CD14-positive monocyte (primary cell): Measurements from ENCODE around the gene GPC6. TPM values are rescaled to one million over a fixed set of nuclear protein-coding genes. Genes with fewer than 3 reads are reported as not detected.

Source experiments
- DNase-seq, 3 donors: peaks; one replicate each; pipeline ENCODE4 v3.0.0-alpha.2; 2011 to 2022
- H2AFZ ChIP-seq: 2 replicates; pipeline ENCODE4 v1.6.0; 2012; ENCODE audit warnings: mild to moderate bottlenecking, low read depth, low read length, inconsistent platforms; ENCODE audit not compliant: insufficient read depth, poor library complexity, severe bottlenecking
- H3K27ac ChIP-seq, 2 donors: 1 replicate in 1 of 2; 2 replicates in 1 of 2; pipeline ENCODE4 v1.5.1; 2012 to 2013; ENCODE audit warnings: low read length in 2 of 2, control low read depth in 1 of 2, inconsistent platforms in 1 of 2, low read depth in 1 of 2, mild to moderate bottlenecking in 1 of 2
- H3K27me3 ChIP-seq, 2 donors: one replicate each; pipeline versions ENCODE4 v1.6.0 to v1.6.1; 2011 to 2013; ENCODE audit warnings: low read length in 2 of 2; ENCODE audit not compliant: control insufficient read depth in 2 of 2, insufficient read depth in 2 of 2
- H3K36me3 ChIP-seq, 2 donors: replicated peaks in 1 of 2; 1 replicate in 1 of 2; 2 replicates in 1 of 2; pipeline versions ENCODE4 v1.5.1 to v1.6.1; 2012 to 2013; ENCODE audit warnings: low read length in 2 of 2, control low read depth in 1 of 2, inconsistent platforms in 1 of 2, mild to moderate bottlenecking in 1 of 2; ENCODE audit not compliant: insufficient read depth in 2 of 2, control insufficient read depth in 1 of 2
- H3K4me1 ChIP-seq, 2 donors: 1 replicate in 1 of 2; 2 replicates in 1 of 2; pipeline versions ENCODE4 v1.5.1 to v1.6.1; 2012 to 2013; ENCODE audit warnings: low read length in 2 of 2, control low read depth in 1 of 2, inconsistent platforms in 1 of 2, mild to moderate bottlenecking in 1 of 2, moderate library complexity in 1 of 2; ENCODE audit not compliant: insufficient read depth in 2 of 2, control insufficient read depth in 1 of 2
- H3K4me2 ChIP-seq: replicated peaks from 2 replicates; pipeline ENCODE3; 2012; ENCODE audit warnings: low read length, moderate library complexity, mild to moderate bottlenecking; ENCODE audit not compliant: poor library complexity, severe bottlenecking; ENCODE audit errors: extremely low read depth
- H3K4me3 ChIP-seq, 3 experiments: fragments of 200-600 bp in 1 of 3; sonication (generic) in 1 of 3; replicated peaks in 1 of 3; 1 replicate in 2 of 3; 2 replicates in 1 of 3; pipeline ENCODE4 v1.5.1; 2011 to 2013; ENCODE audit warnings: low read length in 3 of 3, mild to moderate bottlenecking in 3 of 3, control low read depth in 2 of 3, low read depth in 2 of 3, inconsistent platforms in 1 of 3, moderate library complexity in 1 of 3
- H3K79me2 ChIP-seq: 2 replicates; pipeline ENCODE4 v1.6.0; 2012; ENCODE audit warnings: mild to moderate bottlenecking, control low read depth, inconsistent platforms, low read length, moderate library complexity; ENCODE audit not compliant: insufficient read depth
- H3K9ac ChIP-seq: 2 replicates; pipeline ENCODE4 v1.6.0; 2017; ENCODE audit warnings: low read length, mild to moderate bottlenecking; ENCODE audit not compliant: insufficient read depth, poor library complexity, severe bottlenecking
- H3K9me3 ChIP-seq, 2 donors: replicated peaks in 1 of 2; 1 replicate in 1 of 2; 2 replicates in 1 of 2; pipeline versions ENCODE4 v1.5.1 to v1.6.1; 2012 to 2013; ENCODE audit warnings: low read length in 2 of 2, control low read depth in 1 of 2; ENCODE audit not compliant: control insufficient read depth in 1 of 2, insufficient read depth in 1 of 2
- H4K20me1 ChIP-seq: 2 replicates; pipeline ENCODE4 v1.6.0; 2012; ENCODE audit warnings: mild to moderate bottlenecking, low read length, control low read depth, moderate library complexity; ENCODE audit not compliant: insufficient read depth
- H3K27ac Mint-ChIP-seq, 7 donors: one replicate each; pipeline ENCODE4 v1.8.0; 2020; ENCODE audit warnings: mild to moderate bottlenecking in 7 of 7, mixed read lengths in 7 of 7, moderate library complexity in 6 of 7, inconsistent platforms in 2 of 7
- H3K27me3 Mint-ChIP-seq, 3 donors: one replicate each; pipeline ENCODE4 v1.8.0; 2021 to 2022; ENCODE audit warnings: low read depth in 3 of 3, mild to moderate bottlenecking in 3 of 3, mixed read lengths in 3 of 3, moderate library complexity in 3 of 3, inconsistent platforms in 1 of 3
- H3K36me3 Mint-ChIP-seq, 2 donors: one replicate each; pipeline ENCODE4 v1.8.0; 2020; ENCODE audit warnings: mixed read lengths in 2 of 2, inconsistent platforms in 1 of 2, mild to moderate bottlenecking in 1 of 2
- H3K4me1 Mint-ChIP-seq: one replicate; pipeline ENCODE4 v1.8.0; 2020; ENCODE audit warnings: mild to moderate bottlenecking, mixed read lengths
- H3K4me3 Mint-ChIP-seq, 2 donors: one replicate each; pipeline ENCODE4 v1.8.0; 2020; ENCODE audit warnings: mild to moderate bottlenecking in 2 of 2, mixed read lengths in 2 of 2, moderate library complexity in 1 of 2
- H3K9me3 Mint-ChIP-seq, 7 donors: one replicate each; pipeline ENCODE4 v1.8.0; 2020 to 2022; ENCODE audit warnings: mixed read lengths in 7 of 7, mild to moderate bottlenecking in 6 of 7, moderate library complexity in 6 of 7, inconsistent platforms in 2 of 7
- WGBS: methylation state at CpG from one replicate; pipeline ENCODE4 v1.1.5; 2013; ENCODE audit warnings: missing lambda C conversion rate; ENCODE audit not compliant: insufficient coverage; 5-methylcytosine and 5-hydroxymethylcytosine counted together
- intact Hi-C, 2 donors: fragments of 100-400 bp; cut with micrococcal nuclease; formaldehyde crosslinking; loops; one replicate each; pipeline versions ENCODE4 v1.15.0 to v1.15.1; 2023
- polyA plus RNA-seq, 3 donors: library from polyadenylated mRNA; depleted of rRNA in 1 of 3; unstranded in 2 of 3; stranded (reverse) in 1 of 3; fragments of 300-500 nt in 2 of 3; fragments of >200 nt in 1 of 3; fragmentation: Illumina TruSeq in 2 of 3; gene quantifications; 1 replicate in 2 of 3; 2 replicates in 1 of 3; pipeline ENCODE4 v1.2.3, GENCODE V29; 2012 to 2021
- TF ChIP-seq, protein P1 (sequence below): fragments of 200-600 bp; IDR thresholded peaks from one replicate; pipeline ENCODE4 v1.8.0; 2022; ENCODE audit warnings: antibody characterized with exemption, mild to moderate bottlenecking

Gene GPC6
- polyA plus RNA-seq, 3 donors, result not detected

DNA sequence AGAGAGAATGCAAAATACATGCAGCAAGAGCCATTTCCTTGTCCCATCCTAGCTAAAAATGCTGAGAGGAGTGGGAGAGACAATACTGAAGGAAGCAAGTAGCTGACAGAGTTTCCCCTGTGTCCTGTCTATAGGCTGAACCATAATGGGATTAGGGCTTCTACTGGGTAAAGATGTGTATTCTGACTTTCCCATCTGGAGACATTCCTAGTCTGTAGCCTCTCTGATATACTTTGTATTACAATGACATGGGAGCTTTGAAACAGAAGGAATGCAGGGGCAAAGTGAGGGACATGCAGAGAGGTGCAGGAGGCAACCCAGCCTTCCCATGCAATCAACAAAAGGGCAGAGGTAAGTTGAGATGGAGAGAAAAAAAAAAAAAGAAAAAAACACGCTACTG lies 10.5 kb upstream of the GPC6 start:
- peak overlapping the region in 1 of 7 donors; percentile 34 for H3K27ac Mint-ChIP-seq
- H3K27me3 Mint-ChIP-seq, result peaks cover 0 to 2% (median 0%) of the 10 kb centered on the region in 3 donors

DNA sequence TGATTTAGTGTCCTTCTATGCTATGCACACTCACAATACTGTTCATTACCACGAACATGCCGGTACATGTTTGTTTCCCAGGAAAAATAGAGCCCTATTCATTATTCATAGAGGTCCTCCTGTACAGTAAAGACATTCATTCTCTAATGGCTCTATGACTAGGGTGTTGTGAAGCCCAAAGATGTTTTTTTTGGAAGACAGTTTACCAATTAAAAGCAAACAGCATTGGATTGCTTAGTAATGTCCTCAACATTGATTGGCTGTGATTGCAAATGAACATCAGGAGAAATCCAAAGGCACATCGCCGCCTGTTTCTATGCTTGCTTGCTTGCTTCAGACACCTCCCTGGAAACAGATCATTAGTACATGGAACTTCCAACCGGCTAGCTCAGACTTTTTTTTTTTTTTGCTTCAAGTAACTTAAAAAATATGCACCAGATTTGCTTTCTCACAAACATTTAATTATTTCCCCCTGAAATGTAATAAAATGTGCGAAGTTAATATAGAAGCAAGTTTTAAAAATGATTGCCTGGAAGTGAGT lies 8.8 kb upstream of the GPC6 start:
- no peak for DNase-seq
- 100% methylated on average over 2 of the region's 6 CpGs for WGBS
- Histone ChIP-seq H3K9ac (no peak overlapping the region), H3K4me3 (no peak overlapping the region), H3K4me2 (no peak overlapping the region), H4K20me1 (no peaks in the 10 kb centered on the region), H3K27ac (no peak overlapping the region), H3K36me3 (no peaks in the 10 kb centered on the region), H2AFZ (no peak overlapping the region), H3K27me3 (no peaks in the 10 kb centered on the region), H3K4me1 (no peaks in the 10 kb centered on the region), H3K9me3 (no peaks in the 10 kb centered on the region), H3K79me2 (no peaks in the 10 kb centered on the region)
- Mint-ChIP-seq H3K27ac (no peak overlapping the region), H3K9me3 (peaks cover 0 to 4% (median 2%) of the 10 kb centered on the region in 7 donors), H3K36me3 (no peaks in the 10 kb centered on the region), H3K4me1 (no peaks in the 10 kb centered on the region), H3K27me3 (peaks cover 0 to 2% (median 2%) of the 10 kb centered on the region in 3 donors), H3K4me3 (no peak overlapping the region)
- intact Hi-C loops, result no loop called here
- TF ChIP-seq, protein P1, sequence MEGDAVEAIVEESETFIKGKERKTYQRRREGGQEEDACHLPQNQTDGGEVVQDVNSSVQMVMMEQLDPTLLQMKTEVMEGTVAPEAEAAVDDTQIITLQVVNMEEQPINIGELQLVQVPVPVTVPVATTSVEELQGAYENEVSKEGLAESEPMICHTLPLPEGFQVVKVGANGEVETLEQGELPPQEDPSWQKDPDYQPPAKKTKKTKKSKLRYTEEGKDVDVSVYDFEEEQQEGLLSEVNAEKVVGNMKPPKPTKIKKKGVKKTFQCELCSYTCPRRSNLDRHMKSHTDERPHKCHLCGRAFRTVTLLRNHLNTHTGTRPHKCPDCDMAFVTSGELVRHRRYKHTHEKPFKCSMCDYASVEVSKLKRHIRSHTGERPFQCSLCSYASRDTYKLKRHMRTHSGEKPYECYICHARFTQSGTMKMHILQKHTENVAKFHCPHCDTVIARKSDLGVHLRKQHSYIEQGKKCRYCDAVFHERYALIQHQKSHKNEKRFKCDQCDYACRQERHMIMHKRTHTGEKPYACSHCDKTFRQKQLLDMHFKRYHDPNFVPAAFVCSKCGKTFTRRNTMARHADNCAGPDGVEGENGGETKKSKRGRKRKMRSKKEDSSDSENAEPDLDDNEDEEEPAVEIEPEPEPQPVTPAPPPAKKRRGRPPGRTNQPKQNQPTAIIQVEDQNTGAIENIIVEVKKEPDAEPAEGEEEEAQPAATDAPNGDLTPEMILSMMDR, result no peak

More for the DNA sequence above, 10.5 kb upstream of the GPC6 start:
- H3K4me1 ChIP-seq, result no peaks in the 10 kb centered on the region
- no peak overlapping the region for H3K4me2 ChIP-seq
- H2AFZ ChIP-seq, result no peak overlapping the region
- TF ChIP-seq, protein P1, result no peak
- intact Hi-C loops, result no loop called here
- no peaks in the 10 kb centered on the region for H3K27me3 ChIP-seq
- H3K9me3 ChIP-seq, result no peaks in the 10 kb centered on the region
- no peak for DNase-seq
- no peak overlapping the region for H3K9ac ChIP-seq
- H3K4me1 Mint-ChIP-seq, result no peaks in the 10 kb centered on the region
- no peaks in the 10 kb centered on the region for H3K79me2 ChIP-seq
- H3K36me3 Mint-ChIP-seq, result no peaks in the 10 kb centered on the region
- peaks cover 0 to 4% (median 0%) of the 10 kb centered on the region in 7 donors for H3K9me3 Mint-ChIP-seq
- no peaks in the 10 kb centered on the region for H4K20me1 ChIP-seq
- H3K27ac ChIP-seq, result no peak overlapping the region
- H3K4me3 Mint-ChIP-seq, result no peak overlapping the region
- no CpG with 5 or more reads among the region's 1 CpG for WGBS
- H3K36me3 ChIP-seq, result no peaks in the 10 kb centered on the region
- no peak overlapping the region for H3K4me3 ChIP-seq
